Esophagus (tissue), 2 donors: ENCODE measurements around the gene BICRA. TPM values are rescaled to one million over a fixed set of nuclear protein-coding genes. Genes with fewer than 3 reads are reported as not detected.

Experiments
- H3K27ac ChIP-seq, 2 donors: one replicate each; pipeline ENCODE4 v1.5.1; 2013; ENCODE audit warnings: low read depth in 2 of 2, mild to moderate bottlenecking in 2 of 2, inconsistent platforms in 1 of 2, low read length in 1 of 2, moderate library complexity in 1 of 2
- H3K27me3 ChIP-seq, 2 donors: one replicate each; pipeline ENCODE4 v1.6.1; 2013; ENCODE audit warnings: low read length in 2 of 2, control low read depth in 1 of 2, mild to moderate bottlenecking in 1 of 2; ENCODE audit not compliant: insufficient read depth in 2 of 2, control insufficient read depth in 1 of 2
- H3K36me3 ChIP-seq, 2 donors: one replicate each; pipeline ENCODE4 v1.6.1; 2013; ENCODE audit warnings: low read length in 1 of 2; ENCODE audit not compliant: control insufficient read depth in 2 of 2, insufficient read depth in 2 of 2
- H3K4me1 ChIP-seq, 2 donors: one replicate each; pipeline ENCODE4 v1.6.1; 2013; ENCODE audit warnings: low read length in 1 of 2; ENCODE audit not compliant: control insufficient read depth in 2 of 2, insufficient read depth in 2 of 2
- H3K4me3 ChIP-seq, 2 donors: one replicate each; pipeline ENCODE4 v1.5.1; 2013; ENCODE audit warnings: low read length in 2 of 2, mild to moderate bottlenecking in 2 of 2, low read depth in 1 of 2, moderate library complexity in 1 of 2
- H3K9me3 ChIP-seq, 2 donors: one replicate each; pipeline ENCODE4 v1.6.1; 2013; ENCODE audit warnings: mild to moderate bottlenecking in 2 of 2, low read depth in 1 of 2, low read length in 1 of 2, moderate library complexity in 1 of 2; ENCODE audit not compliant: control insufficient read depth in 2 of 2, insufficient read depth in 1 of 2
- WGBS, 2 donors: extraction: QIAGEN DNeasy Blood & Tissue Kit; methylation state at CpG; one replicate each; pipeline ENCODE4 v1.1.7; 2013; 5-methylcytosine and 5-hydroxymethylcytosine counted together
- polyA plus RNA-seq, 2 donors: library from polyadenylated mRNA; stranded (reverse); fragments of 200-250 nt; gene quantifications; one replicate each; pipeline ENCODE4 v1.2.3, GENCODE V29; 2013
- donor health status: healthy with polysubstance abuse.
- donor health status: Bipolar disorder and iron deficiency.

The BICRA gene
- polyA plus RNA-seq, 2 donors: 4.0 to 8.5 TPM

DNA sequence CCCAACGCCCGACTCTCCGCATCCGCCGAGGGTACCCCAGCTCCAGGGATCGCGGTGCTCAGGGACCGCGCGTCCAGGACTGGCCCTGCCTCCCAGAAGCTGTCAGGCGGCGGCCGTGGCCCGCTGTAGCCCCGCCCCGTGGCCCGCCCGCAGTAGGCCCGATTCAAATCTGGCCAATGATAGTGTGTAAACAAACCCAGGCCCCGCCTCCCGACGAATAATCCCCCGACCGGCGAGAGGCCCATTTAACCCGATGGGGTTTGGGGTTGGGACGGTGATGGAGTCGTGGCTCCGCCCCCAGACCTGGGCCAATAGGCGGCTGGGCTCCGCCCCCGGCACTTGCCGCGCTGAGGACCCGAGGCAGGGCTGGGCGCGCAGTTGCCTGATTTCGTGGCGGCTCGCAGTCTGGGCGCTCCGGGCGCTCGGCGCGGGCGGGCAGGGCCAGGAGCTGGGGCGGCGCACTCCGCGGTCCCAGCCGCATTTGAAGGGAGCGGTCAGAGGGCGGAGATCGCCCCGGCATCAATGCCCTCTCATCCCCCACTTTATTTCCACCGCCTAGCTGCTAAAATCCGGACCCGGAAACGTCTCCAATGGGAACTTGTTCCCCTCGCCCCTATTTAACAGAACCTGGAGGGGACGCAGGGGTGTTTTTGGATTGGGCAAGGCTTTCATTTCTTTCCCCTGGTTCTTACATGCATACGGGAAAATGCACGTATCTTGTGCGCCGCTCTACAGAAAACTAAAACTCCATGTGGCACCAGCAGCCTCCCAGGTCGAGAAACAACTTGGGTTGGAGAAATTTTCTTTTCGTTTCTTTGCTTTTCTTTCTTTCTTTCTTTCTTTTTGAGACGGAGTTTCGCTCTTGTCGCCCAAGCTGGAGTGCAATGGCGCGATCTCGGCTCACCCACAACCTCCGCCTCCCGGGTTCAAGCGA, 8.4 kb upstream of the BICRA start:
- Histone ChIP-seq H3K4me1 (peaks cover 0 to 2% of the 10 kb centered on the region in 2 donors), H3K27me3 (no peaks in the 10 kb centered on the region), H3K27ac (peak overlapping the region; percentile 90), H3K36me3 (no peaks in the 10 kb centered on the region), H3K9me3 (no peaks in the 10 kb centered on the region), H3K4me3 (peak overlapping the region; percentile 42 to 45)
- 2 to 3% methylated on average over 77 of the region's 77 CpGs for WGBS, 2 donors

DNA sequence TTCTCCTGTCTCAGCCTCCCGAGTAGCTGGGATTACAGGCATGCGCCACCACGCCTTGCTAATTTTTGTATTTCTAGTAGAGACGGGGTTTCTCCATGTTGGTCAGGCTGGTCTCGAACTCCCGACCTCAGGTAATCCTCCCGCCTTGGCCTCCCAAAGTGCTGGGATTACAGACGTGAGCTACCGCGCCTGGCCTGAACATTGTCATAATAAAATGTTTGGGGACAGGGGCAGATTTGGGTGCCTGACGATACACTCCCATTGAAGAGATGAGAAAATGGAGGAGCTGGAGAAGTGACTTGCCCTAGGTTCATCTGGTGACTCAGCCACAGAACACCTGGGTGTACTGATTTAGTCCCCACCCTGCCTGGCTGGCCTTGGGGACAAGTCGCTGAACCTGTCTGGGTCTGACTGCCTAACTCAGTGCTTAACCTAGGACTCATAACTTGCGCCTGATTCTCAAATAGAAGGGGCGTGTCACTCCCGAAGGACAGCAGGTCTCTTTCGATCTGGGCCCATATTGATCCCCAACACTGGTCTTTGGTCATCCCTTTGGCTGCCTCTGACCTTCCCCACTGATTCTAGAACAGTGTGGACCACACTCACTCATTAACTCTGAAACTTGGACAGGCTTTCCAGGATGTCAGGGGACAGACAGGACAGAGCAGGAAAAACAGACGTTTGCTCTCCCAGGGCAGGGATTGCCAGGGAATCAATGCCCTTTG, 7.6 kb upstream of the BICRA start:
- Histone ChIP-seq H3K4me1 (peaks cover 0 to 2% of the 10 kb centered on the region in 2 donors), H3K4me3 (peak overlapping the region in 1 of 2 donors; percentile 42), H3K27ac (peak overlapping the region; percentile 90 to 94), H3K27me3 (no peaks in the 10 kb centered on the region), H3K36me3 (no peaks in the 10 kb centered on the region), H3K9me3 (no peaks in the 10 kb centered on the region)
- WGBS, 2 donors: 55 to 64% methylated on average over 17 of the region's 17 CpGs

- WGBS, 2 donors: 55 to 60% methylated on average over 13 of the region's 13 CpGs
- Histone ChIP-seq H3K4me3 (no peak overlapping the region), H3K4me1 (no peaks in the 10 kb centered on the region), H3K36me3 (no peaks in the 10 kb centered on the region), H3K27ac (no peak overlapping the region), H3K9me3 (no peaks in the 10 kb centered on the region), H3K27me3 (no peaks in the 10 kb centered on the region)
These were observed 5.0 kb upstream of the BICRA start for GRCh38 chr19:47603706-47604565.

DNA sequence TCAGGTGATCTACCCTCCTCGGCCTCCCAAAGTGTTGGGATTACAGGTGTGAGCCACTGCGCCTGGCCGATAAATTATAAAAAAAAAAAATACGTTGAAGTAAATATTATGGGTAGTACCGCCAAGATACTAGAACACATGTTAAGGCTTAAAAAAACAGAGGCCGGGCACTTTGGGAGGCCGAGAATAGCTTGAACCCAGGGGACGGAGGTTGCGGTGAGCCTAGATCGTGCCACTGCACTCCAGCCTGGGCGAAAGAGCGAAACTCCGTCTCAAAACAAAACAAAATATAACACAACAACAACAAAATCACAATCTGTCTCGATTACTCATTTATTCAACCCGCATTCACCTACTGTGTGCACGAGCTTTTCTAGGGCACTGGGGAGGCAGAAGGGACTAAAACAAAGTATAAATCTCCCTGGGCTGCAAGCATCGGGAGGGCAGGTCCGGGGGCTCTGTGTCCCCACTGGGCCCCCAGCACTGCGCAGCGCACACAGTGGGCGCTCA, 1.3 kb upstream of the BICRA start:
- 39 to 40% methylated on average over 21 of the region's 21 CpGs for WGBS, 2 donors

DNA sequence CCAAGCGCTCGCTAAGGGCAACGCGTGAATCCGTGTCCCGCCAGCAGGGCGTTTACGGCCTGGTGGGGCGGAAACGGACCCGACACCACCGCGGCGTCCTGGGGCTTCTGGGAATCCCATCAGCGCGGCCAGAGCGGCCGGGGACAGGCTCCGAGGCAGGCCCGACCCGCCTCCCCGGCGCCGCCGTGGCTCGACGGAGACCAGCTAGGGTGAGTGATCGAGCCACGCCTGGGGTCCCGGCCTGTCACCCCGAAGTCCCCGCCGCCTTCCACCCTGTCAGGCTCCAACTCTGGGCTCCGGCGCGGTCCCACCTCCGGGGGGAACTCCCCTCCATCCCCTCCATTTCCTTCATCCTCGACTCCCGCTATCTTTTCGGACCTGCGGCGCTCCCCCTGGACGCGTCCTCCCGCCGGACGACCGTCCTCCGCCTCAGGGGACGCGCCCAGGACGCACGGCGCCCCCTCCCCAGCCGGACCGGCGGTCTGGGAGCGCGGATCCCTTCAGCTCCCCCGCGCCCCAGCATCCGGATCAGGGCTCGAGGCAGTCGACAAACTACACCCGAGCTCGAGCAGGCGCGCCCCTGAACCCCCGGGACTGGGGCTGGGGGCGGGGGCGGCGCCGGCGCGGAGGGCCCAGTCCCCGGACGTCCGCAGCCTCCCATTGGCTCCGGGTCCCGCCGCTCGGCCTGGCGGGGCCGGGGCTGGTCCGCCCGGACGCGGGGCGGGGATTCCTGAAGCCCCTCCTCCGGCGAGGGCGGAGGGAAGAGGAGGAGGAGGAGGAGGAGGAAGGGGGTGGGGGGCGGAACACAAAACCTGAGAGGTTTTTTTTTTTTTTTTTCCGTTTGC, 638 bp upstream of the BICRA start:
- Histone ChIP-seq H3K36me3 (no peaks in the 10 kb centered on the region), H3K4me3 (peak overlapping the region; percentile 89 to 90), H3K27me3 (no peaks in the 10 kb centered on the region), H3K27ac (peak overlapping the region; percentile 95), H3K9me3 (no peaks in the 10 kb centered on the region), H3K4me1 (no peaks in the 10 kb centered on the region)
- 0% methylated on average over 86 to 93 of the region's 94 CpGs for whole genome bisulfite sequencing, 2 donors

More for the DNA sequence above, 1.3 kb upstream of the BICRA start:
- Histone ChIP-seq H3K9me3 (no peaks in the 10 kb centered on the region), H3K36me3 (no peaks in the 10 kb centered on the region), H3K4me3 (peak overlapping the region; percentile 89 to 90), H3K27me3 (no peaks in the 10 kb centered on the region), H3K4me1 (no peaks in the 10 kb centered on the region), H3K27ac (peak overlapping the region; percentile 95)

DNA sequence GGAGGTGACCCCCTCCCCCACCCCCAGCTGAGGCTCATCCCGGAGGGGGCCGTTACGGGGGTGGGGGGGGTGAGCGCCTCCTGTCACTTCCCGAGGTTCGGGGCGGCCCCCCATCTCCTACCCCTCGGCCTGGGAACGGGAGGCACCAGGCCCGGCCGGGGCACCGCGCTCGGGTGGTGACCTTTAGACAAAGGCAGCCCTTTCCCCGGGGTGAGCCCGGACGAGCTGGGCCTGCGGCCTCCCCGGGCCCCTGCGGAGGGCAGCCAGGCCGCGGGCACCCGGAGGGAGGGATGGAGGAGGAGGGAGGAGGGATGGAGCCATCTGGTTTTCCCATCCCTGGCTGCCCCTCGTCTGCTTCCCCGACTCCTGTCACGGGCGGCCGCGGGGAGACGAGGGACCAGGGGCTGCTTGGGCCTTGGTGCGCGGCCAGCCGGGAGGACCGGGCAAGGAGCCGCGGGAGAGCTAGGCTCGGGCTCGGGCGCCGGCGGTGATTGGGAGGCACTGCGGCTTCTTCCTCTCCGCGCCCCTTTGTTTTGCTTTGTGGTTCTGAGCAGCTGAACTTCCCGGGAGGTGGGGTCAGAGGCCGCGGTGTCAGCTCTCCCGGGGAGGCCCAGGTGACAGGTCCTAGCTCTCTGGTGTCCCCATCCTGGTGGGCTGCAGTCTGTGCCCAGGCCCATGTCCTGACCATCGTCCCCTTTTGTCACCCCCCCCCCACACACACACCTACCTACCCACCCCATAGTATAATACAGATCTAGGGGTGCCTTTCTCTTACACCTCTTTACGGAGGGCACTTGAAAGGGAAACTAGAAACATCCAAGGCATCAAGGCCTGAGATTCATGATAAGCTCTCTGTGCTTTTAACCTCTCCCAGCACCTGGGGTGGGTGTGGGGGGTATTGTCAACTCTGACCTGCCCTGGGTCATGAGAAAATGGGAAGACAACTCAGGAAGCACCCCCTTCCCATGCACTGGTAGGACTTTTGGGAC, 1.3 kb downstream of the BICRA start:
- H3K4me1 ChIP-seq: peaks cover 0 to under 1% of the 10 kb centered on the region in 2 donors
- H3K4me3 ChIP-seq: peak overlapping the region; percentile 73 to 89
- no peaks in the 10 kb centered on the region for H3K9me3 ChIP-seq
- H3K27me3 ChIP-seq: no peaks in the 10 kb centered on the region
- WGBS, 2 donors: 0 to 1% methylated on average over 27 to 50 of the region's 50 CpGs
- H3K36me3 ChIP-seq: peaks cover 0 to 1% of the 10 kb centered on the region in 2 donors
- H3K27ac ChIP-seq: peak overlapping the region; percentile 86 to 95

DNA sequence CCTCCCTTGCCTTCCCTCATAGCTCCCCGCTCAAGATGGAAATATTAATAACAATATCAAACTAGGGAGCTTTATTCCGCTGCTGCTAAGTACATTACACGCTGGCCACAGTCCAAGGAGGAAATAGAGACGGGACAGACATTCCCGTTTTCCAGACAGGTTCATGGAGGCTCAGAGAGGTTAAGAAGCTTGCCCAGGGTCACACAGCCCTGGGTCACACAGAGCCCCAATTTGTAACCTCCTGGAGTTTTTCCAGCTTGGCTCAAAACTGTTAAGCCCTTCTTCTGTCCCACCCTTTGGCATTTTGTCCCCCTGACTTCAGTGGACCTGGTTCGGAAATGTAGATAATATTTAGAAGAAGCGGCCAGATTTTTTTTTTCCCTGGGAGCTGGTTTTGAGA, 2.0 kb downstream of the BICRA start:
- H3K9me3 ChIP-seq: no peaks in the 10 kb centered on the region
- WGBS, 2 donors: 39 to 46% methylated on average over 7 of the region's 7 CpGs
- H3K4me3 ChIP-seq: no peak overlapping the region
- peaks cover 0 to 5% of the 10 kb centered on the region in 2 donors for H3K36me3 ChIP-seq
- peaks cover 0 to 2% of the 10 kb centered on the region in 2 donors for H3K4me1 ChIP-seq
- no peaks in the 10 kb centered on the region for H3K27me3 ChIP-seq
- peak overlapping the region; percentile 43 to 86 for H3K27ac ChIP-seq
